Calu3 (cell line): Measurements from ENCODE around the gene CHKB. TPM values are rescaled to one million over a fixed set of nuclear protein-coding genes. Genes with fewer than 3 reads are reported as not detected.

Experiments
- BruUV-seq: library from RNA; stranded (reverse); fragments of 400-500 nt; replicated peaks from 2 replicates; lab custom pipeline; 2021; lab: Mats Ljungman, UMichigan
- CTCF ChIA-PET: fragments of 300-600 bp; sonication (Branson Sonifier 250); formaldehyde crosslinking; loops from one replicate; lab custom pipeline; 2022; ENCODE audit warnings: antibody characterized with exemption; lab: Charles Lee
- DNase-seq: peaks from one replicate; pipeline ENCODE4 v3.0.0; 2022
- H3K27ac Mint-ChIP-seq: one replicate; pipeline ENCODE4 v1.8.0; 2022; ENCODE audit warnings: mixed read lengths; ENCODE audit not compliant: unreplicated experiment
- H3K27me3 Mint-ChIP-seq: one replicate; pipeline ENCODE4 v1.8.0; 2022; ENCODE audit warnings: mixed read lengths; ENCODE audit not compliant: unreplicated experiment
- H3K36me3 Mint-ChIP-seq: one replicate; pipeline ENCODE4 v1.8.0; 2022; ENCODE audit warnings: mild to moderate bottlenecking, moderate library complexity, mixed read lengths; ENCODE audit not compliant: insufficient read depth, unreplicated experiment
- H3K4me1 Mint-ChIP-seq: one replicate; pipeline ENCODE4 v1.8.0; 2022; ENCODE audit warnings: mild to moderate bottlenecking, low read depth, mixed read lengths; ENCODE audit not compliant: unreplicated experiment
- H3K4me3 Mint-ChIP-seq: one replicate; pipeline ENCODE4 v1.8.0; 2022; ENCODE audit warnings: mild to moderate bottlenecking, low read depth, moderate library complexity, mixed read lengths; ENCODE audit not compliant: unreplicated experiment
- H3K9me3 Mint-ChIP-seq: one replicate; pipeline ENCODE4 v1.8.0; 2022; ENCODE audit warnings: low read depth, mixed read lengths; ENCODE audit not compliant: unreplicated experiment
- intact Hi-C: fragments of 100-400 bp; cut with micrococcal nuclease; formaldehyde crosslinking; loops from one replicate; pipeline ENCODE4 v1.10.0; 2022; ENCODE audit not compliant: unreplicated experiment
- total RNA-seq: library from RNA; stranded (reverse); gene quantifications from 2 replicates; pipeline ENCODE4 v1.2.3, GENCODE V29; 2022
- TF ChIP-seq, protein P1 (sequence below): fragments of 200-600 bp; IDR thresholded peaks from one replicate; pipeline ENCODE4 v1.8.0; 2022; ENCODE audit warnings: antibody characterized with exemption; ENCODE audit not compliant: unreplicated experiment

The CHKB gene
- total RNA-seq, 1 experiment from 2014 or later = 80.9 TPM

DNA sequence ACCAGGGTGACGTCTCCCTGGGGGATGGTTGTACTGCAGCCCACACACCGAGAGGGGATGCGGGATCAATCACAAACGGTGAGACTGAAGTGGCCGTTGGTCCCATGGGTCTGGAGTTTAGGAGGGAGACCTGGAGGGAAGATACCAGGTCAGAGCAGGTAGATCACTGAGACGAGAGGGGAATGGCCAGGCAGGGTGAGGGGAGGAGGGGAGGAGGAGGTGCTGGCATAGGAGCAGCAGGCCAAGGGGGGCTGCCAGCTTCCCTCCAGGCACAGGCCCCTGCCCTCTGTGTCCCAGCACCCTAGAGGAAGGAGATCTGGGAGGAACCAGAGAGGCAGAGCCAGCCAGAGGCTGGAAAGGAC is 25.0 kb upstream of the CHKB start:
- Mint-ChIP-seq H3K27ac (no peak overlapping the region), H3K4me3 (no peak overlapping the region)
- CTCF ChIA-PET = no interaction called here

DNA sequence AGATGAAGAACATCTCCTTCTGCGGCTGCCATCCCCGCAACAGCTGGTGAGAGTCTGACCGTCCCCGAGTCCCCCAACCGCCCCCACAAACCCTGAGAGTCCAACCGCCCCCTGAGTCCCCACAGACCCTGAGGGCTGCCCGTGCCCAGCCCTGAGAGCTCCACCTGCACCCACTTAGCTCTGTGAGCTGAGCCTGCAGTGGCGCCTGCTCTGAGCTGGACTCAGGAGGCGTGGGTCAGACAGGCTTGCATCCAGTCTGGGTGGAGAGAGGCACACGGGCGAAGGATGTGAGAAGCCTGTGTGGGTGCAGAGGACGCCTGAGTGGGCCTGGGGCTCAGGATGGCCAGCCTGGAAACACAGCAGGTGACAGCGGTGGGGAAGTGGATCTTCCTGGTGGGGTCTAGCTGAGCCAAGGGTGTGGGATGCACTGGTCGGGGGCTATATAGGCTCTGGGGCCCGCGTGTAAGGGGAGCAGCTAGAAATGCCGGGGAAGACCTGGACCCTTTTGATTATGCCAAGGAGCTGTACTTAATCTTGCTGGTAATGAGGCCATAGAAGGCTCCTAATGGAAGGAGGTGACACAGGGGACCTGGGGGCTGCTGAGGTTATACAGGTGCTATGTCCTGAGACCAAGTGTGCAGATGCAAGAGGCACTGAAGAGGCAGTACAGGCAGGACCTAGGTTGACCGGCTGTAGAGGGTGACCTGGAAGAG is 24.5 kb upstream of the CHKB start:
- Mint-ChIP-seq H3K9me3 (no peaks in the 10 kb centered on the region), H3K27me3 (peaks cover 72% of the 10 kb centered on the region), H3K36me3 (peaks cover 3% of the 10 kb centered on the region), H3K27ac (no peak overlapping the region), H3K4me1 (no peaks in the 10 kb centered on the region), H3K4me3 (no peak overlapping the region)
- BruUV-seq = no TSS peak
- TF ChIP-seq, protein P1, sequence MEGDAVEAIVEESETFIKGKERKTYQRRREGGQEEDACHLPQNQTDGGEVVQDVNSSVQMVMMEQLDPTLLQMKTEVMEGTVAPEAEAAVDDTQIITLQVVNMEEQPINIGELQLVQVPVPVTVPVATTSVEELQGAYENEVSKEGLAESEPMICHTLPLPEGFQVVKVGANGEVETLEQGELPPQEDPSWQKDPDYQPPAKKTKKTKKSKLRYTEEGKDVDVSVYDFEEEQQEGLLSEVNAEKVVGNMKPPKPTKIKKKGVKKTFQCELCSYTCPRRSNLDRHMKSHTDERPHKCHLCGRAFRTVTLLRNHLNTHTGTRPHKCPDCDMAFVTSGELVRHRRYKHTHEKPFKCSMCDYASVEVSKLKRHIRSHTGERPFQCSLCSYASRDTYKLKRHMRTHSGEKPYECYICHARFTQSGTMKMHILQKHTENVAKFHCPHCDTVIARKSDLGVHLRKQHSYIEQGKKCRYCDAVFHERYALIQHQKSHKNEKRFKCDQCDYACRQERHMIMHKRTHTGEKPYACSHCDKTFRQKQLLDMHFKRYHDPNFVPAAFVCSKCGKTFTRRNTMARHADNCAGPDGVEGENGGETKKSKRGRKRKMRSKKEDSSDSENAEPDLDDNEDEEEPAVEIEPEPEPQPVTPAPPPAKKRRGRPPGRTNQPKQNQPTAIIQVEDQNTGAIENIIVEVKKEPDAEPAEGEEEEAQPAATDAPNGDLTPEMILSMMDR = no peak
- CTCF ChIA-PET = no interaction called here
- intact Hi-C loops = no loop called here
- DNase-seq = no peak

More for the DNA sequence above, 25.0 kb upstream of the CHKB start:
- intact Hi-C loops = no loop called here
- H3K9me3 Mint-ChIP-seq = no peaks in the 10 kb centered on the region
- H3K36me3 Mint-ChIP-seq = no peaks in the 10 kb centered on the region
- TF ChIP-seq, protein P1 = no peak
- DNase-seq = no peak
- peaks cover 66% of the 10 kb centered on the region for H3K27me3 Mint-ChIP-seq
- peaks cover under 1% of the 10 kb centered on the region for H3K4me1 Mint-ChIP-seq
- BruUV-seq = no TSS peak

DNA sequence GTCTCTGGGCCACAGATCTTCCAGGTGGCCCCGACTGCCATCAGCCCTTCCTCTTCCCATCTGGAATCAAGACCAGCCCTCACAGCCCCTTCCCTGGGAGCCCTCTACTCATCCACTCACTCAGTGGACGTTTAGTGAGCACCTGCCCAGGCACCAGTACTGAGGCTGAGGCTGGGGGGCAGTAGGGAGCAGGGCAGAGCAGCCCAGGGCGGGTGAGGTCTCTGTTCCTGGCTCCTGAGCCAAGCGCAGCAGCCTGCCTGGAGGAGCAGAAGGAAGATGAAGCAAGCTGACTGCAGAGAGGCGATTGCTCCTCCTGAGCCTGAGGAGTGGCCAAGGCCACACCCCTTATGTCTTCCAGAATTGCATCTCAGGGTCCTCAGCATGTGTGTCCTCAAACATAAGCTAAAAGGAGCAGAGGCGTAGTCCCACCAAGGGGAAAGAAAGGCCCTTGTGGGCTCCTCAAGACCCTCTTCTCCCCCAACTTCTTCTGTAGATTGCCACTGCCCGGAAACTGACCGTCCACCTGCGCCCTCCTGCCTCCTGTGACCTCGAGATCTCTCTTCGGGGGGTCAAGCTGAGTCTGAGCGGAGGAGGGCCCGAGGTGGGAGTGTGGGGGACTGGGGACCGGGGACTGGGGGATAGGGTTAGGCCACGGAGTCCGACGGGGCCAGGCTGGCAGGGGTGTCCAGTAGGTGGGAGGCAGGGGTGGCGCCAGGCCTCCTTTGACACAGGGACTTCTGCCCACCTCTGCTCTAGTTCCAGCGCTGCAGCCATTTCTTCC is 23.7 kb upstream of the CHKB start:
- CTCF ChIA-PET = interaction anchor here (0.6 kb wide), 1 partner anchor 72 kb away, joined by 5 read pairs; no protein-coding TSS in a partner anchor
- Mint-ChIP-seq H3K9me3 (no peaks in the 10 kb centered on the region), H3K27me3 (peaks cover 77% of the 10 kb centered on the region), H3K4me1 (no peaks in the 10 kb centered on the region), H3K4me3 (no peak overlapping the region), H3K36me3 (peaks cover 9% of the 10 kb centered on the region), H3K27ac (no peak overlapping the region)
- BruUV-seq = no TSS peak
- intact Hi-C loops = no loop called here
- no peak for DNase-seq
- TF ChIP-seq, protein P1 = peak; percentile 29

DNA sequence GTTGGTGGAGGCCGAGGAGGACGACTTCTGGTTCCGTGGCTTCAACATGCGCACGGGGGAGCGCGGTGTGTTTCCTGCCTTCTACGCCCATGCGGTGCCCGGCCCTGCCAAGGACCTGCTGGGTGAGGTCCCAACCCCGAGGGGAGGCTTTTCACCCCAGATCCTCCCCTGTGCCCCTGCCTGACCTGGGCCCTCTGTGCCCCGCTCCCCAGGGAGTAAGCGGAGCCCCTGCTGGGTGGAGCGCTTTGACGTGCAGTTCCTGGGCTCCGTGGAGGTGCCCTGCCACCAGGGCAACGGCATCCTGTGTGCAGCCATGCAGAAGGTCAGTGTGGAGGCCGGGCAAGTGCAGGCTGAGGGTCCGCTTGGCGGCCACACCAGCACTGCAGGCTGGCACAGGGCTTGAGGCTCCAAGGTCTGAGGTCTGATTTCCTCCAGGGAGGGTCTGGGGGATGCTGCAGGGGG is 23.0 kb upstream of the CHKB start:
- no peaks in the 10 kb centered on the region for H3K4me1 Mint-ChIP-seq
- no peak for DNase-seq
- H3K4me3 Mint-ChIP-seq = no peak overlapping the region
- BruUV-seq = no TSS peak
- H3K9me3 Mint-ChIP-seq = no peaks in the 10 kb centered on the region
- H3K36me3 Mint-ChIP-seq = peaks cover 9% of the 10 kb centered on the region
- H3K27ac Mint-ChIP-seq = no peak overlapping the region
- TF ChIP-seq, protein P1 = no peak
- CTCF ChIA-PET = interaction anchor here (0.6 kb wide), 1 partner anchor 71 kb away, joined by 5 read pairs; no protein-coding TSS in a partner anchor
- peaks cover 74% of the 10 kb centered on the region for H3K27me3 Mint-ChIP-seq
- intact Hi-C loops = no loop called here
